Stomach smooth muscle (tissue), 2 donors: ENCODE measurements around the gene SLC38A10.

ENCODE experiments used
- H3K27ac ChIP-seq: one replicate; pipeline ENCODE4 v1.7.0; 2013; ENCODE audit warnings: mild to moderate bottlenecking, low read length, inconsistent platforms
- H3K27me3 ChIP-seq, 2 donors: one replicate each; pipeline ENCODE4 v1.7.0; 2013; ENCODE audit warnings: low read length in 2 of 2; ENCODE audit not compliant: insufficient read depth in 2 of 2, control insufficient read depth in 1 of 2
- H3K36me3 ChIP-seq, 2 donors: one replicate each; pipeline ENCODE4 v1.7.0; 2013; ENCODE audit warnings: low read length in 2 of 2; ENCODE audit not compliant: control insufficient read depth in 2 of 2, insufficient read depth in 2 of 2
- H3K4me1 ChIP-seq: one replicate; pipeline ENCODE4 v1.7.0; 2013; ENCODE audit warnings: low read length; ENCODE audit not compliant: control insufficient read depth, insufficient read depth
- H3K4me3 ChIP-seq, 2 donors: one replicate each; pipeline ENCODE4 v1.7.0; 2013; ENCODE audit warnings: low read length in 2 of 2
- H3K9ac ChIP-seq, 2 donors: one replicate each; pipeline ENCODE4 v1.7.0; 2013; ENCODE audit warnings: low read length in 2 of 2, mild to moderate bottlenecking in 1 of 2
- H3K9me3 ChIP-seq, 2 donors: one replicate each; pipeline ENCODE4 v1.7.0; 2013; ENCODE audit warnings: low read length in 2 of 2; ENCODE audit not compliant: control insufficient read depth in 2 of 2
- donor health status: healthy.
- donor health status: Pancreatic carcinoma.

SLC38A10 gene

DNA sequence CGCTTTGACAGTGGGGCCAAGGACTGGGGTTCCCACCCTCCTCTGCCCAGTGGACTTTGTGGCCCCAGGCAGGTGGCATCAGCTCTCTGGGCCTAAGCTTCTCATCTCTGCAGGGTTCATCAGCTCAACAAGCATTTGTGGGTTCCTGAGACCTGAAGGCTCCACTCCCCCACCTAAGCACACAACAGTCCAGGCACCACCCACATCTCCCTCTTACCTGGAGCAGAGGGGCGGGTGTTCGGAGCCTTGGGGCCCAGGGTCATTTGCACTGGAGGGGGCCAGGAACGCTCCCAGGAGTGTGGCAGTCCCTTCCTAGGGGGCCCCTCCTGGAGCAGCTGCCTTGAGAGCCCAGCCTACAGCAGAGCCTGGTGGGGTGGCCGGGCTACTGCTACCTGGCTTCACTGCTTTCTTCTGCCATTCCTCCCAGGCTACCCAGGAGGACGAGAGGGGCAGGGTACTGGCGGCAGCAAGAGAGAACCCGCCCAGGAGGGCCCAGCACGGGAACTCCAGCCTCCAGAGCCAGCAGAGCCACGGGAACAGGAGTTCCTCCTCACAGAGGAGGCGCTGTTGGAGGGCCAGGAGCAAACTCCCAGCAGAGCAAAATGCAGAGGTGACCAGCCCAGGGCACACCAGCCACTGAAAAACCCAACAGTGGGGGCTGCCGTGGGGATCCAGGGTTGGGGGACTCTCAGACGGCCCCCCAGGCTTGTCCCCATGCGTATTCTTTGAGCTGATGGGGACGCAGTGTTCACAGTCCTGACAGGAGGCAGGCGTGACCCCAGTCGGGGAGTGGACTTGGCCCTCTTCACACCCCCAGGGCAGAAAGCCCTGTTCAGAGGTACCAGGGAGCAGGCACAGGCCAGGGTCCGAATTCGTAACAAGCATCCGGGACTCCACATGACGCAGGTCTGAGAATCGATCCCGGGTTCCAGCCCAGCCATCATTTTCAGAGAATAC, 35.1 kb upstream of the SLC38A10 start:
- H3K27me3 ChIP-seq = no peaks in the 10 kb centered on the region
- H3K4me3 ChIP-seq = no peak overlapping the region
- peaks cover 48% of the 10 kb centered on the region for H3K4me1 ChIP-seq
- peak overlapping the region; percentile 66 for H3K27ac ChIP-seq
- H3K9me3 ChIP-seq = no peaks in the 10 kb centered on the region
- peak overlapping the region in 1 of 2 donors; percentile 52 for H3K9ac ChIP-seq
- no peaks in the 10 kb centered on the region for H3K36me3 ChIP-seq

DNA sequence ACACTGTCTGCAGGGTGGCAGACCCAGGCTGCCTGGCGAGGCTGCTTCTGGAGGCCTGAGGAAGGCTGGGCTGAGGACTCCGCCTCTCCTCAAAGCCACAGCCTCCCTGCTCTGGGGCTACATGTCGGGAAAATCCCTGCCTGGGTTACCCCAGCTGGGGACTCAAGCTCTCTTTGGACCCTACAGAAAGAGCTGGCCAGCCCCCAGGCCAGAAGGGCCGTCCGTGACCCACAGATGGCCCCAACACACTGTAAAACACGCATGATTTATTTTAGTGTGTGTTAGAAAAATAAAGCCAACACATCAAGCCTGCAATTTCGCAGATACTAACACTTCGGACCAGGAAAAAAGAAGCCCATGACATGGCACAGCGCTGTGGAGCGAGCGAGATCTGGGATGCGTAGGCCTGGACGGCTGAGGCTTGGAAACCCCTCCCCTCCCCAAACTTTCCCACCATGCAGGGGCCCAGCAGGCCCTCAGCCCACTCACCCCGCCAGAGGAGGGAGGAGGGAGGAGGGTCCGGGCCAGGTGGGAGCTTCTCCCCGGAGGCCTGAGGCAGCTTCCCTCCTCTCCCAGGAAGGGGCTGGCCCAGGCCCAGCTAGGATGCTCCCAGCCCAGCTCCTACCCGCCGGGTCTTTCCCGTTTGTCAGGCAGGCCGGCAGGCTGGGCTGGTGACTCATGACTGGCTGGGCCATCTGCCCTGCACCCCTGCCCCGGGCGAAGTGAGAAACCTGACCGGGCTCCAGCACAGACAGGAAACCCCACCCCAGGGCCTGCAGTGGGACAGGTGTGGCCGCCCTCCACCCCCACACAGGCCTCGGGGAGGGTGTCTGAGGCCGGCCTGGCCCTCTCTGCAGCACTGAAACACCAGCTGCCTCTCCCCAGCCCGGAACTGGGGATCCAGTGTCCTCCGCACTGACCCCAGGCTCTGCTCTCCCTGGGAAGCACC, 34.1 kb upstream of the SLC38A10 start:
- H3K9me3 ChIP-seq = no peaks in the 10 kb centered on the region
- H3K27ac ChIP-seq = peak overlapping the region; percentile 66
- no peaks in the 10 kb centered on the region for H3K27me3 ChIP-seq
- H3K4me1 ChIP-seq = peaks cover 44% of the 10 kb centered on the region
- H3K4me3 ChIP-seq = peak overlapping the region in 1 of 2 donors; percentile 40
- H3K9ac ChIP-seq = peak overlapping the region; percentile 52 to 55
- H3K36me3 ChIP-seq = no peaks in the 10 kb centered on the region

DNA sequence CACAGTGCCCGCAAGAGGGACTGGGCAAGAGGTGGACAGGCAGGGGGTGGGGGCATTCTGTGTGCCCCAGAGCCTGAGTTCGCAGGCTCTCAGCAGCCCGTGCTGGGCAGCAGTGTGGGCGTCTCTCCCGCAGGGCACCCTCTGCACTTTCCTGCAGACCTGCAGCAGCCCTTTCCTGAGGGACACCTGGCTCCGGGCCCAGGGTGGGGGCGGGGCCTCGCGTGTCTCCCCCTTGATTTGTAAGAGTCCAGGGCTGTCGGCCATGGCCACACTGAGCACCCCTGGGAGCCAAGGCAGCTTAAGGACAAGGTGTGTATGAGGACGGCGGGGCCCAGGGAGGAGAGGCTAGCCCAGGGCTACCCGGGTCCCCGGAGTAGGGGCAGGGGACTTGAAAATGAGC, 33.4 kb upstream of the SLC38A10 start:
- H3K27ac ChIP-seq = peak overlapping the region; percentile 66
- peak overlapping the region in 1 of 2 donors; percentile 16 for H3K9ac ChIP-seq
- peaks cover 44% of the 10 kb centered on the region for H3K4me1 ChIP-seq
- H3K9me3 ChIP-seq = no peaks in the 10 kb centered on the region
- no peaks in the 10 kb centered on the region for H3K36me3 ChIP-seq
- no peaks in the 10 kb centered on the region for H3K27me3 ChIP-seq
- H3K4me3 ChIP-seq = no peak overlapping the region

DNA sequence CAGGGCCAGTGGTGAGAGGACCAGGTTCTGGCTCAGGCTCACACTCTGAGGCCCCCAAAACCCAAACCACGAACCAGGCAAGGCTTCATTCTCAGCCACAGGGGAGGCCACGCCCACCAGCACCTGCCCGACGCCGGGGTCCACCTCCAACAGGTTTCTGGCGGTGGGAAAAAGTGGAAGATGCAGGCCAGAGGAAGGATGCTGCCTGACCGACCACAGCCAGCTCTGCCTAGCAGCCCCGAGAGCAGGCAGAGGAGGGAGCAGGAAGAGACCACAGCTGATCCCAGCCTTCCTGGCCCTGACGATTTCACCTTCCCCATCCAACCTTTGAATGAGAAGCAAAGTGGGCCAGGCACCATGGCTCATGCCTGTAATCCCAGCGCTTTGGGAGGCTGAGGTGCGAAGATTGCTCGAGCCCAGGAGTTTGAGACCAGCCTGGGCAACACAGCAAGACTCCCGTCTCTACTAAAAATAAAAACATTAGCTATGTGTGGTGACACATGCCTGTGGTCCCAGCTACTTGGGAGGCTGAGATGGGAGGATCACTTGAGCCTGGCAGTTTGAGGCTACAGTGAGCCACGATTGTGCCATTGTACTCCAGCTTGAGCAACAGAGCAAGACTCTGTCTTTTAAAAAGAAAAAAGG, 30.7 kb upstream of the SLC38A10 start:
- no peaks in the 10 kb centered on the region for H3K9me3 ChIP-seq
- no peaks in the 10 kb centered on the region for H3K36me3 ChIP-seq
- H3K27ac ChIP-seq = no peak overlapping the region
- H3K9ac ChIP-seq = no peak overlapping the region
- H3K4me3 ChIP-seq = no peak overlapping the region
- H3K27me3 ChIP-seq = no peaks in the 10 kb centered on the region
- peaks cover 30% of the 10 kb centered on the region for H3K4me1 ChIP-seq

DNA sequence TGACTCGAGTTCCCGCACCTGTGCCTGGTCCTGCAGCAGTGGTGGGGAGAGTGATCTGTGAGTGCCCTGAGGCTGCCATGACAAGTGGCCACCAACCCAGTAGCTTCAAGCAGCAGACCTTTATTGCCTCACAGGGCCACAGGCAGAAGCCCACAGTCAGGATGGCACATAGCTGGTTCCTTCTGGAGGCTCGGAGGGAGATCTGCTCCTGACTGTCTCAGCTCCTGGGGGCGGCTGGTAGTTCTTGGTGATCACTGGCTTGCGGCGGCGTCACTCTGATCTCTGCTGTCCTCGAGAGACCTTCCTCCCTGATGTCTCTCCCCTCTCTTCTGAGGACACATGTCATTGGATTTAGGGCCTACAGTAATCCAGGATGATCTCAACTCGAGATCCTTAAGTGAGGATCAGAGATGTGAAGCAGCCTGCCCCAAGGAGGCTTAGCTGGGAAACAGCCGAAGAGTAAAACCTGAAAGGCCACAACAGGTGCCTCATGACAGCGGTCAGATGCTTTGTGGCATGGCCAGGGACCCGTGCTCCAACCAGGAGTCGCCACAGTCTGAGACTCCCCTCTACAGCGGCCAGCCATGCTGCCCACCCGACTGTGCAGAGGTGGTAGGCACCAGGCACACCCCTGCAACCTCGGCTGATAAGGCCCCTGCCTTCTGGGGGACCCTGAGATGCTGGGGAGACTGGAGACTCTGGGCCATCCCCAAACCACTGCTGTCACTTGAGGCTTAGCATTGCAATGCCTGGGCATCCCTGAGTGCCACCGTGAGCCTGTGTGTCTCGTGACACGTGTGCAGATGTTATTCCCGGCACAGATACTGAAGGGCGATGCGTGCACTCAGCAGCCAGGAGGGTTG, 30.0 kb upstream of the SLC38A10 start:
- no peak overlapping the region for H3K9ac ChIP-seq

DNA sequence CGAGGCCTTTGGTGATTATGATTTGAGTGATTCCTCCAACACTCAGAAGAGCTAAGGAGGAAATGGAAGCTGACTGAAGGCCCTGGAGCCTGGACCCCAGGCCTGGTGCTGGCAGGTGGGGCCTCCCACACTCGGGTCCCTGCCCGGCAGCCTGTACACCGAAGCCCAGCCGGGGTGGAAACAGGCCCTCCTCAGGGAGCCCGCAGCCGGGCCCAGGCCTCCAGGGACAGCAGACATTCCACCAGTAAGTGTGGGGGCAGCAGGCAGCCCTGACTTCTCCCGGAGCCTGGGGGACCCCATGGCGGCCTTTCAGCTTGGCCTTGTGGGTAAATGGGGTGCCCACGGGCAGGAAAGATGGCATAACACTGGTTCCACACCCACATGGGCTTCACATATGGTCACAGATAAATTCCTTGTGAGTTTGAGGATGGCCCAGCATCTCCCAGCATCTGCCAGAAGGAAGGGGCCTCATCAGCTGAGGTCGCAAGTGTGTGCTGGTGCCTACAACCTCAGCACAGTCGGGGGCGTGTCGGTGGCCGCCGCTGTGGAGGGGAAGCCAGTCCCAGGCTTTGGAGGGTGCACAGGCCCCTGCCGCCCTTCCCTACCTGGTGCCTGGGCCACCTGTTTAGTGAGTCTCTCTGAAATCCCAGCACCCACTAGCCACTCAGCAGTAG, 29.2 kb upstream of the SLC38A10 start:
- H3K9ac ChIP-seq = no peak overlapping the region
- peaks cover 16% of the 10 kb centered on the region for H3K4me1 ChIP-seq
- H3K27me3 ChIP-seq = no peaks in the 10 kb centered on the region
- no peaks in the 10 kb centered on the region for H3K9me3 ChIP-seq
- H3K36me3 ChIP-seq = no peaks in the 10 kb centered on the region
- no peak overlapping the region for H3K4me3 ChIP-seq
- H3K27ac ChIP-seq = no peak overlapping the region

More for the DNA sequence above, 30.0 kb upstream of the SLC38A10 start:
- Histone ChIP-seq H3K27me3 (no peaks in the 10 kb centered on the region), H3K4me1 (peaks cover 23% of the 10 kb centered on the region), H3K4me3 (no peak overlapping the region), H3K9me3 (no peaks in the 10 kb centered on the region), H3K36me3 (no peaks in the 10 kb centered on the region), H3K27ac (no peak overlapping the region)

DNA sequence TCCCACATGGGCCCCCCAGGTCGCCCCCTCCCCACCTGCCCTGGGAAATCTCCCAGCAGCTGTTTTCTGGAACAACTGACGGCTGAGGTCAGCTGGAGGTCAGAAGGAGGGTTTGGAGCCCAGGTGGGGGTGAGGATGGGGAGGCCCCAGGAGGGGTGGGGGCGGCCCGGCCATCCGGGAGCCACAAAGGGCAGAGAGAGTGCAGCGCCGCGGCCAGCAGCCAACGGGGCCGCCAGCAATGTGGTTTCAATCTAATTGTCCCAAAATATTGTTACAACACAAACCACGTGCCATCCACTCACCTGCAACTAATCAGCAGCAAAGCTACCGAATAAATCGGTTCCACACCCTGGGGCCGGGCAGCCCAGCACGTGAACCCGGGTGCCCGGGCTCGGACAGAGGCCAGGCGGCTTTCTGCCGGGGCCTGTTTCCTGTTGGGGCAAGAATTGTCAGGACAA, 28.3 kb upstream of the SLC38A10 start:
- Histone ChIP-seq H3K4me3 (no peak overlapping the region), H3K9me3 (no peaks in the 10 kb centered on the region), H3K4me1 (peaks cover 7% of the 10 kb centered on the region), H3K36me3 (no peaks in the 10 kb centered on the region), H3K27ac (no peak overlapping the region), H3K9ac (no peak overlapping the region), H3K27me3 (no peaks in the 10 kb centered on the region)

DNA sequence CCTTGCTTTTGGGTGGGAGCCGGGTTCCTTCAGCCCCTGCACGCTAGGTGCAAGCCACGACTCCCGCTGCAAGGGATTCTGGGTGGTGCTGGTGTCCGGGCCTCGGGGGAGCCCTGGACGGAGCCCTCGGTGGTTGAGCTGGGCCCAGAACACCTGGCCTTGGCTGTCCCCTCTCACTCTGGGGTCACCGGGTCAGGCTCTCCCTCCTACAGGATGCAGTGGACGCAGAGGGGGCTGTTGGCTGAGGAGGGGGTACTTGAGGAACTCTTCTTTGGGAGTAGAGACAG, 27.9 kb upstream of the SLC38A10 start:
- Histone ChIP-seq H3K4me1 (peaks cover 3% of the 10 kb centered on the region), H3K9me3 (no peaks in the 10 kb centered on the region), H3K36me3 (no peaks in the 10 kb centered on the region), H3K9ac (no peak overlapping the region), H3K27ac (no peak overlapping the region), H3K27me3 (no peaks in the 10 kb centered on the region), H3K4me3 (no peak overlapping the region)

DNA sequence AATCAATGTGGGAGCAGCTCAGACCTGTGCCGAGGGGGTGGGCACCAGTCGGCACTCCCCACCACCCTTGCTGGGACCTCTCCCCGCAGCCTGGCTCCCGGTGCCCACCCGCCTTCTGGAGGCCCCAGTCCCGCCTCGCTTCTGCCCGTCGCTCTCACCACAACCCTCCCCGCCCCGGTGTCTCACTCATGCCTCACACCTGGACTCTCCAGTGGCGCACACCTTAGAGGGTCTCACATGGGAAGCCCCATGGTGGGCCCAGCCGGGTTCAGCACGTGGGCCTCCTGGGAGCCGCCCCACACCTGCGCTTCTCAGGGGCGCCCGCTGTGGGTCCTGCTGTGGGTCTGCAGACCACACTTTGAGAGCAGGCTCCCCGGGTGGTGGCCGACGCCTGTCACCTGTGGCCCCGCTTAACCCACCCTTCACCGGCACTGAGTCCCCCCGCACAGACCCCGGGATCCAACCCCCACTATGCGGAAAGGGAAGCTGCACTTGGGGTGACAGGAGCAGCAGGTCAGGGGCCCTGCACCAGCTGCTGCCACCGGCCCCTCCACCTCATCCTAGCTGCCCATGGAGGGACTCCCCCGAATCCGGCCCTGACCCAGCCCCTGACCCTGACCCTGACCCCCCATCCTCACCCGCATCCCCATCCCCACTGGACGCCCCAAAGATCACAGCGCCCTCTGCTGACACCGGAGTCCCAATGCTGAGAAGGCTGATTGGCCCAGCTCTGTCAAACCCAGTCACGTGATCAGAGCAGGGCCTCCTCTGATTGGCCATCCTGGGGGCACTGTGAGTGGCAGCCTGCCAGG, 27.4 kb upstream of the SLC38A10 start:
- H3K36me3 ChIP-seq = no peaks in the 10 kb centered on the region
- H3K9ac ChIP-seq = no peak overlapping the region
- no peaks in the 10 kb centered on the region for H3K4me1 ChIP-seq
- H3K9me3 ChIP-seq = no peaks in the 10 kb centered on the region
- H3K27me3 ChIP-seq = no peaks in the 10 kb centered on the region
- no peak overlapping the region for H3K27ac ChIP-seq
- no peak overlapping the region for H3K4me3 ChIP-seq
